Activated CD4-positive, alpha-beta T cell treated with anti-CD3 and anti-CD28 coated beads, Interleukin-2, amount 50 U/mL, for 4 hours (primary cell): Measurements from ENCODE around the gene ETAA1.

Experiments used
- DNase-seq, 2 experiments: peaks; one replicate each; pipeline ENCODE4 v3.0.0-alpha.2; 2020

ETAA1 gene

DNA sequence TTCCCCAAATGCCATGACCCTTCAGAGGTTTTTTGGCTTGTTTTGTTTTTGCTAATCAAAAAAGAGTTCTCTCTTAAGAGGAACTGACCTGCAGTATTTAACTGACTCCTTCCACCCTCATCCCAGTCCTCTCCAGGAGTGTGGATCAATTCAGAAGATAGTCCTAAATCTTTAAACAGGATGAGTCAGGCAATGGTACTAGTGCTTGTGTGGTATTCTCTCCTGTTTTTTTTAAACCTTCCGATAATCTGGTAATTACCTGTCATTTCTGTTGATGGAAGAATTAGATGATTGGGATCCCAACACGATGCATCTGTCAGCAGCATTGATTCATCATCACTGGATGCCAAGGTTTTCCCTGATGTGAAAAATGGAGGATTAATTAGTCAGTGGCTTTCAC lies 41.2 kb downstream of the ETAA1 start:
- no peak for DNase-seq

DNA sequence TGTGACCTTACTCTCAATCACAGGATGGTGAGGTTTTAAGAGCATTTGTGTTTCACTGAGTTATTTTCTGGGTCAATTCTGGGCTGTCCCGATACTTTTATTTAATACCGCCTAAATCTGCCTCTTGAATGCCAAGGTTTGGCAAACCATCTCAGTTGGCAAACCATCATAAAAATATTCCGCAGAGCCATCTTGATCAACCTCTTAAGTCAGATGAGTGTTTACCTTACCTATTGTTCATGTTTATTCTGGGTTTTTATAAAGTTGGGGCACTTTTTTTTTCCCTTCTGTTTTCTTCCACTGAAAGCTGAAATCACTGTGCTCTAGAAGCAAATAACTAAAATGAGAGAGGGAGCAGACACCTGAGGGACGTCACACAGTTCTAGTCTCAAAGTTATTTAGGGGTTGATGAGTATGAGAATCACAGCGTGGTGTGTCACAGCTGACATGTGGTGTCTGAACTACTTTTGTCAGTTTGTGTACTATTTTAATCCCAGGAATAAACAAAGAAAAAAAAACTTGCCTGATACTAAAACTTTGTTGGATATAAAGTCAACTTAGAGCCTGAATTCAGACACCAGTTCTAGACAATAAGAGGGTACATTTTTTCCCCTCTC lies 48.6 kb downstream of the ETAA1 start:
- no peak for DNase-seq

DNA sequence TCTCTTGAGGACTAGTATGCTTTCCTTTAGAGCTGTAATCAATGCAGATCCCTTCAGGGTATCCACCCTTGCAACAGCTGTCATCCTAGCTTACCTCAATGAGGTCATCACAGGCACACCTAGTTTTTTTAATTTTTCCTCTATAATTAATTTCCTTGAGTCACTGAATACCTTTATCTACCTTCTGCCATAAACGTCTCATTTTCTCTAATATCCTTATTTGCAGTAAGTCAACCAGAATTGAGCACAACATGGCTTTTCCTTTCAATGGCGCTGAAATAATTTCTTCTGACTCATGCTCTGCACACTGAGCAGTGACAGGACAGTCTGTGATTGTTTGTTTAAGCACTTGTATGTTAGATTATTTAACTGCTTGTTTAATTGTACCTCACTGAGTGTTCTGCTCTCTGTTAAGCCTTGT lies 49.4 kb downstream of the ETAA1 start:
- DNase-seq, result no peak

DNA sequence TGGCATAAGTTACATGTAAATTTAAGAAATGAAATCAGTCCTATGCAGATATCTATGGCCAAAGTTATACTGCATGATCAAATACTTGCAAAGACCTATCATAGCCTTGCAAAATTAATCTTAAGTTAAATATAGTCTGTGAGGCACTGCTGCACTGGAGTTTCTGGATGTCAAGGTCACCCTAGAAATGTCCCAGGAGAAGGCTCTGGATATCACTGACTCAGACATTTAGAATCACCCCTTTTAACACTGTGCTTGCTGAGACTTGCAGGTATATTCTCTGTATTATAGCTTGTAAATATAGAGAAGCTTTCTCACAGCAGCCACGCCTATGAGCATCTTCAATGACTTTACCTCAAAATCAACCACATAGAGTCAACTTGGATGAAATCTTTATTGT lies 51.5 kb downstream of the ETAA1 start:
- no peak for DNase-seq

DNA sequence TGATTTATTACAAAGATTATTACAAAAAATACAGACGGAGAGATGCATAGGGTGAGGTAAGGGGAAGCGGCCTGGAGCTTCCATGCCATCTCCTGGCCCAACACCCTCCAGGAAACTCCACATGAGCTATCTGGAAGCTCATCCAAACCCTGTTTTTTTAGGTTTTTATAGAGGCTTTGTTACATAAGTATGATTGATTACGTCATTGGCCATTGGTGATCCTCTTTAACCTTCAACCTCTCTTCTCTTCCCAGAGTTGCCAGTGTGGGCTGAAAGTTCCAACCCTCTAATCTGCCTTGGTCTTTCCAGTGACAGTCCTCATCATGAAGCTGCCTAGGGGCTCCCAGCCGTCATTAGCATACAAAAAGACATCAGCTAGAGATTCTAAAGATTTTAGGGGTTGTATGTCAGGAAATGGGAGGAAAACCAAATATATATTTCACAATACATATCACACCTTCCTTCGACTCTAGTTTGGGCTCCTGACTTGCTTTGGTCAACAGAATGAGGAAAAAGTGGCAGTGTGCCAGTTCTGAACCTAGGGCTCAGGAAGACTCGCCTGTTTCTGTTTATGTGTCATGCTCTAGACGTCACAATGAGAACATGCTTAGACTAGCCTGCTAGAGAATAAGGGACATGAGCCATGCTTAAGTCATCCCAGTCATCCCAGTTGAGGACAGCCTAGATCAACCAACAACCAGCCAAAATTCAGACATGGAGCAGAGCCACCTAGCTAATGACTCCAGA lies 54.1 kb downstream of the ETAA1 start:
- DNase-seq, result no peak

DNA sequence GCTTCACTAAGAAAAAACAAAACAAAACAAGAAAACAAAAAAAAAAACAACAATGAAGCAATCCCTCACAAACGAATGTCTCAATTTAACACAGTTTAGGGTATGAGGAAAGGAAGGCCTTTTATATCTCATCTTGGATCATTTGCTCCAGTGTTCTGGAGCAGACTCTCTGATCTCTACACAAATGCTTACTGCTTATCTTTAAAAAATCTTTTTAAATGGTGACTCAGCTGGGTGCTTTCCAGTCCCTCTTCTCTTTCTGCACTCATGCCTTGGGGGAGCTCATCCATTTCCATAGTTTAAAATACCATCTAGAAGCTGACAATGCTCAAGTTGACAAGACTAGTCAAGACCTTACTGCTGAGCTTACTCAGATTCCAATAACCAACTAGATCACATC lies 56.2 kb downstream of the ETAA1 start:
- no peak for DNase-seq

DNA sequence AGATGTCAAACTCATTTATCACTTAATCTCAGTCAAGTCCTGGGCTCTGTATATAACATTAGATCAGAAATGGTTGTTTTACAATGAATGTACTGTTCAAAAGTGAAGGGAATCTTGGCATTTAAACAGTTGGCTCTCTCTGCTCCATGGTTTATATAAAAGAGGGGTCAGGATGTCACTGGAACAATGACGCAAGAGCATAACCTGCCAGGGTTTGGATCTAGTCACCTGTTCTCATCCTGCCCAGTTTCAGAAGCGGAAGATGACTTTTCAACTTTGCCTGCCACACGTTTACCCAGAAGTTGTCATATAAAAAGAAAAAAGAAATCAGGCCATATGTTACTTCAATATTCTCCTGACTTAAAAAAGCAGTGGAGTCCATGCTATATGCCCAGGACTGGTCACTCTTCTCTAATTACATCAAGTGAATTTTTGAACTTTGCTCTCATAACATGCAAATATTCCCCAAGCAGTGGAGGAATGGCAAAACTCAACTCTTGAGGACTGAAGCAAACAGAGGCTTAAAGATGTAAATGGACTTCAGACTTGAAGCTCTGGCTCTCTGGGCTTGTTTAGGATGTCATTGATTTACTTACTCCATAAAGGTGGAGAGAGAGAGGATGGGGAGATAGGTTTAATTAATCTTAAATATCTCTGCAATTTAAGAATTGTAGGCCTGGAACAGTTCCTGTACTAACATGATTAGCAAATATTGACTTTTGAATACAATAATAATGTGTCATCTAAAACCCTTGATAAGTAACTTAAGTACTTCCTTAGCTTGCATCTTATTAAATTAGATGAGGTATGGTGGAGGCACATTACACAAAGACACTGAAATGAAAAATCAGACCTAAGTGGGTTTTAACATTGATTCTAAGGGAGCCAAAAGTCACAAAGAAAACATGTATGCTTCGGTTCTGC lies 58.3 kb downstream of the ETAA1 start:
- DNase-seq, result no peak

DNA sequence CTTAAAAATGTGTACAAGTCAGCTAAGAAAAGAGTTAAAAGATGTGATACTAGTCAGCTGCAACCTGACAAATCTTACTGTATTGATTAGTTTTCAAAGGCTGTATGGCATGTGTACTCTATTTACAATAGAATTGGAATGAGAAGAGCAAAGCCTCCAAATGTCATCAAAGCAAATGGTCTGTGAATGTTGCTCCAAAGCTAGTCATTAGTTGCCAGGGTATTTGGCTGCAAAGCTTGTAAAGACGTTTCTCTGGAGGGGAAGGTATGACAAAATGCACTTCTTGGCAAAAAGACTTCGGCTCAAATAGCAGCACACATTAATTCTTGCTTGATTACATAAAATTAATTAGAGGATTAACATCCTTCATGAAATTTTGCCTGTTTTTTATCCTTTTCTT lies 59.3 kb downstream of the ETAA1 start:
- DNase-seq, result no peak

DNA sequence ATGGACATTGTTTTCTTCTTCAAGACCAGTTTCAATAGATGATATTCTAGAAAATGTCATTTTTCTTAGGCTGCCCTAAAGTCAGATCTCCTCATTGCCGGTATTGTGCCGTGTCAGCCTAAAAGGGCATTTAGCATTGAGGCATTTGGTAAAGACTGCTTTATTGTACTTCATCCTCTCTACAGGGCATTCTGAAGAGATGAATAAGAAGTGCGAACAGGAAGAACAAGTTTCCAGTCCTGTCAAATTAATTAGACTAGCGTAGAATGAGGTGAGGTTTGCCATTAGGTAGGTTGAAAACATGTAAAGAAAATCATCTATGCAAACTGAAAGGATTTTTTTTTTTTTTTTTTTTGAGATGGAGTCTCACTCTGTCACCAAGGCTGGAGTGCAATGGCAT lies 60.6 kb downstream of the ETAA1 start:
- DNase-seq, result no peak

DNA sequence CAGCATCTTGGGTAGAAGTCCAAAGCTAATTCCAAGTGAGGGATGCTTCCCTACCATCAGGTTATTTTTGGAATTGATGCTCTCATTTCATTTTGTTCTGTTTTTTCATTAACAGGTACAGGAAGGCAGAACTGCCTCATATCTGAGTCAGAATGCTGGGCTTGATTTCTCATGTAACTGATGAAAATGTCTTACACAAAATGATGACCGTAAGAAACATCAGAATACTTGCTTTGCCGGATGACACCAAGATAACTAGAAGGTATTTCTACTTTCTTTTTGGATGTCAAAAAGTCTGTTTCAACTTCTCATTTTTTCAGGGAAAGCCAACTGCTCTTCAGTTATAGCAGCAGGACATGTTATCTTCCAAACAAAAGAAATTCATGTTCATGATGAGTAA lies 62.6 kb downstream of the ETAA1 start:
- DNase-seq, result no peak
